Skin of body (tissue), 2 donors: Measurements from ENCODE around the gene NOTCH1. TPM values are rescaled to one million over a fixed set of nuclear protein-coding genes. Genes with fewer than 3 reads are reported as not detected.

ENCODE experiments used
- DNase-seq: peaks from one replicate; lab custom pipeline; 2025; lab: John Stamatoyannopoulos, UW
- total RNA-seq: library from RNA; depleted of rRNA; stranded (reverse); fragments of >200 nt; gene quantifications from one replicate; pipeline ENCODE4 v1.2.3, GENCODE V29; 2014

The NOTCH1 gene
- total RNA-seq, 1 donor from 2014 or later: 47.7 TPM

- DNase-seq: no peak
Observed at GRCh38 chr9:136486131-136486530, 59.7 kb downstream of the NOTCH1 start.

GRCh38 chr9:136485049-136486045, 60.5 kb downstream of the NOTCH1 start:
- peak; percentile 76 for DNase-seq

- DNase-seq: no peak
Observed at GRCh38 chr9:136484153-136485048, 61.4 kb downstream of the NOTCH1 start.

- peak; percentile 95 for DNase-seq
Observed at GRCh38 chr9:136483589-136484152, 62.2 kb downstream of the NOTCH1 start.

- DNase-seq: peak; percentile 98
Observed at GRCh38 chr9:136482793-136483588, 62.9 kb downstream of the NOTCH1 start, which contains the start of gene SEC16A. Gene SEC16A, minus strand, starts transcription at chr9:136483040. Its CDS starts 5,425 bp downstream, at chr9:136477615.

- DNase-seq: peak; percentile 41
Observed at GRCh38 chr9:136482046-136482792, 63.6 kb downstream of the NOTCH1 start.

- no peak for DNase-seq
Observed at GRCh38 chr9:136481558-136481957, 64.3 kb downstream of the NOTCH1 start.

GRCh38 chr9:136476369-136477150, 69.3 kb downstream of the NOTCH1 start:
- no peak for DNase-seq

GRCh38 chr9:136474974-136475865, 70.6 kb downstream of the NOTCH1 start:
- DNase-seq: no peak

GRCh38 chr9:136474021-136474640, 71.7 kb downstream of the NOTCH1 start:
- DNase-seq: no peak

- DNase-seq: no peak
Observed at GRCh38 chr9:136473354-136473721, 72.5 kb downstream of the NOTCH1 start.

GRCh38 chr9:136472640-136473353, 73.1 kb downstream of the NOTCH1 start:
- no peak for DNase-seq

GRCh38 chr9:136471802-136472487, 73.9 kb downstream of the NOTCH1 start:
- no peak for DNase-seq

- no peak for DNase-seq
Observed at GRCh38 chr9:136470792-136471469, 74.9 kb downstream of the NOTCH1 start.

GRCh38 chr9:136470356-136470755, 75.5 kb downstream of the NOTCH1 start:
- no peak for DNase-seq

GRCh38 chr9:136467766-136468165, 78.1 kb downstream of the NOTCH1 start:
- DNase-seq: no peak
